K562 (cell line): ENCODE data around the gene HMGCL. TPM values are rescaled to one million over a fixed set of nuclear protein-coding genes. Genes with fewer than 3 reads are reported as not detected.
A peak's percentile ranks its signal among the peaks of the same experiment; 100 is the strongest.

ENCODE experiments used
- CC2D1A ChIP-seq: fragments of 450-650 bp; IDR thresholded peaks from 2 replicates; pipeline ENCODE4 v1.6.1; 2017; ENCODE audit warnings: mild to moderate bottlenecking
- ELF2 ChIP-seq: fragments of 250-450 bp; sonication (Bioruptor Pico); IDR thresholded peaks from 2 replicates; pipeline ENCODE4 v1.5.0; 2021; ENCODE audit warnings: mild to moderate bottlenecking
- MCM2 ChIP-seq: fragments of 450-650 bp; IDR thresholded peaks from 2 replicates; pipeline ENCODE4 v1.6.1; 2017; ENCODE audit warnings: low read depth, mild to moderate bottlenecking
- MEF2A ChIP-seq: IDR thresholded peaks from 2 replicates; pipeline ENCODE4 v1.6.1; 2011; ENCODE audit warnings: low read depth, mild to moderate bottlenecking, low read length, moderate library complexity; ENCODE audit not compliant: control insufficient read depth
- MYNN ChIP-seq, 2 experiments: sonication (generic); formaldehyde crosslinking in 1 of 2; IDR thresholded peaks; 2 replicates each; pipeline versions ENCODE4 v1.5.0 to v1.6.1; 2016 to 2020; ENCODE audit warnings: antibody characterized with exemption in 1 of 2, missing genetic modification reagents in 1 of 2
- POLR3G ChIP-seq: IDR thresholded peaks from 2 replicates; pipeline ENCODE4 v1.6.1; 2011; ENCODE audit not compliant: insufficient read length, insufficient replicate concordance; ENCODE audit errors: extremely low read depth
- RB1 ChIP-seq: fragments of 450-650 bp; IDR thresholded peaks from 2 replicates; pipeline ENCODE4 v1.6.1; 2017; ENCODE audit warnings: low read depth, mild to moderate bottlenecking
- ZFP30 ChIP-seq: fragments of 250-450 bp; sonication (Bioruptor Pico); IDR thresholded peaks from 2 replicates; pipeline ENCODE4 v1.8.0; 2022; ENCODE audit warnings: moderate library complexity, mild to moderate bottlenecking, inconsistent platforms, borderline replicate concordance
- ZNF561 ChIP-seq: fragments of 450-650 bp; formaldehyde crosslinking; conservative IDR thresholded peaks from 2 replicates; pipeline ENCODE4 v1.4.0; 2020; ENCODE audit warnings: mild to moderate bottlenecking, moderate library complexity
- polyA plus RNA-seq, 8 experiments: library from polyadenylated mRNA; depleted of rRNA in 4 of 8; stranded (reverse) in 5 of 8; unstranded in 3 of 8; fragments of >200 nt; fragmentation: Nextera tagmentation in 2 of 8; fragmentation: Illumina TruSeq in 1 of 8; extraction: Ambion mirVana in 2 of 8; extraction: Trizol in 1 of 8; gene quantifications; 2 replicates each; pipeline versions ENCODE4 v1.2.1 to v1.2.3, GENCODE V29; 2011 to 2014; ENCODE audit warnings: inconsistent platforms in 1 of 8, missing spikeins in 1 of 8
- total RNA-seq, 7 experiments: library from RNA; depleted of rRNA in 6 of 7; stranded (reverse); fragments of >200 nt in 6 of 7; fragmentation: Illumina TruSeq in 2 of 7; extraction: Trizol in 2 of 7; gene quantifications; 2 replicates each; pipeline versions ENCODE4 v1.2.1 to v1.2.3, GENCODE V29; 2011 to 2021; ENCODE audit warnings: low replicate concordance in 1 of 7
- TF ChIP-seq, protein P1 (sequence below): fragments of 450-650 bp; IDR thresholded peaks from 2 replicates; pipeline ENCODE4 v1.6.1; 2017; ENCODE audit warnings: antibody characterized with exemption
- TF ChIP-seq, protein P2 (sequence below): sonication (generic); formaldehyde crosslinking; IDR thresholded peaks from 2 replicates; pipeline ENCODE4 v1.8.0; 2022; ENCODE audit warnings: mild to moderate bottlenecking, missing genetic modification reagents
- TF ChIP-seq, protein P3 (sequence below): fragments of 250-450 bp; sonication (Bioruptor Pico); IDR thresholded peaks from 2 replicates; pipeline ENCODE4 v1.5.0; 2020; ENCODE audit warnings: mild to moderate bottlenecking
- TF ChIP-seq, protein P4 (sequence below): fragments of 250-450 bp; sonication (Bioruptor Pico); IDR thresholded peaks from 2 replicates; pipeline ENCODE4 v1.8.0; 2022; ENCODE audit warnings: moderate library complexity, mild to moderate bottlenecking, inconsistent platforms

HMGCL gene
- total and polyA plus RNA-seq, 9 of the 15 experiments (the other 6 are each of a cell fraction or from before 2014, with no cell fraction given) = 18.0 to 82.2 (median 24.2) TPM

DNA sequence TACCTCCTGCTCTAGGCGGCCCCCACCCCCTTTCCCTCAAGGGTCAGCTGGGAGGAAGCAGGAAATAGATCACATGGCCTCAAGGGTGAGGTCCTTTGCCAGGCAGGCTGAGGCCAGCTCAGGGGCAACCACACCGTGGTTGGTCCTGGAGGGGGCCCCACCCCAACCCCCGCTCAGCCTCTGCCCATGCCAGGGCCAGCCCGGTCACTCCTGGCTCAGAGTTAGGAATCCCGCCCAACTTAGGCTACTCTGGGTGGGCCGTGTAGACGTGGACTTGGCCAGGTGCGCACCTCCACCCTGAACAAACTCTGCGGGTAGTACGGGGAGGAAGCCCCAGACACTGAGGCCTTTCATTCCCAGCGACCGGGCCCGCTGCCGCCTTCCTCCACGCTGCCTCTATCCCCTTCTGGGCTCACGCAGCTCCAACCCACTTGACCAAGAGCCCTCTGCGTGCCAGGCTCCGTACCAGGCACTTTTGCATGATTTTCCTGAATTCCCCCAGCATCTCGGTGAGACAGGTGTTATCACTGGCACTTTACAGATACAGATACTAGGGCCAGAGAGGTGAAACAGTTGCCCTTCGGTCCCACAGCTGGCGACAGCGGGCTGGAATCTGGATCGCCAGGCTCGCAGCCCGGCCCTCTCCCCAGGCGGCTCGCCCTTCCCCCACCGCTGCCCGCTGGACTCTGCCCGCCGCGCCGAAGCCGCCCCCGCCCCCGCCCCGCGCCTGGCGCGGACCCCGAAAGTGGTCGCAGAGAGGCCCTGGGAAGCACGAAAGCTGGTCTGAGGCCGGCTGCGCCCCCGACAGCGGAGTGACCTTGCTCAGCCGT is 25.4 kb downstream of the HMGCL start (continued):
- TF ChIP-seq, protein P1, sequence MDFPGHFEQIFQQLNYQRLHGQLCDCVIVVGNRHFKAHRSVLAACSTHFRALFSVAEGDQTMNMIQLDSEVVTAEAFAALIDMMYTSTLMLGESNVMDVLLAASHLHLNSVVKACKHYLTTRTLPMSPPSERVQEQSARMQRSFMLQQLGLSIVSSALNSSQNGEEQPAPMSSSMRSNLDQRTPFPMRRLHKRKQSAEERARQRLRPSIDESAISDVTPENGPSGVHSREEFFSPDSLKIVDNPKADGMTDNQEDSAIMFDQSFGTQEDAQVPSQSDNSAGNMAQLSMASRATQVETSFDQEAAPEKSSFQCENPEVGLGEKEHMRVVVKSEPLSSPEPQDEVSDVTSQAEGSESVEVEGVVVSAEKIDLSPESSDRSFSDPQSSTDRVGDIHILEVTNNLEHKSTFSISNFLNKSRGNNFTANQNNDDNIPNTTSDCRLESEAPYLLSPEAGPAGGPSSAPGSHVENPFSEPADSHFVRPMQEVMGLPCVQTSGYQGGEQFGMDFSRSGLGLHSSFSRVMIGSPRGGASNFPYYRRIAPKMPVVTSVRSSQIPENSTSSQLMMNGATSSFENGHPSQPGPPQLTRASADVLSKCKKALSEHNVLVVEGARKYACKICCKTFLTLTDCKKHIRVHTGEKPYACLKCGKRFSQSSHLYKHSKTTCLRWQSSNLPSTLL = no peak
- TF ChIP-seq, protein P2, sequence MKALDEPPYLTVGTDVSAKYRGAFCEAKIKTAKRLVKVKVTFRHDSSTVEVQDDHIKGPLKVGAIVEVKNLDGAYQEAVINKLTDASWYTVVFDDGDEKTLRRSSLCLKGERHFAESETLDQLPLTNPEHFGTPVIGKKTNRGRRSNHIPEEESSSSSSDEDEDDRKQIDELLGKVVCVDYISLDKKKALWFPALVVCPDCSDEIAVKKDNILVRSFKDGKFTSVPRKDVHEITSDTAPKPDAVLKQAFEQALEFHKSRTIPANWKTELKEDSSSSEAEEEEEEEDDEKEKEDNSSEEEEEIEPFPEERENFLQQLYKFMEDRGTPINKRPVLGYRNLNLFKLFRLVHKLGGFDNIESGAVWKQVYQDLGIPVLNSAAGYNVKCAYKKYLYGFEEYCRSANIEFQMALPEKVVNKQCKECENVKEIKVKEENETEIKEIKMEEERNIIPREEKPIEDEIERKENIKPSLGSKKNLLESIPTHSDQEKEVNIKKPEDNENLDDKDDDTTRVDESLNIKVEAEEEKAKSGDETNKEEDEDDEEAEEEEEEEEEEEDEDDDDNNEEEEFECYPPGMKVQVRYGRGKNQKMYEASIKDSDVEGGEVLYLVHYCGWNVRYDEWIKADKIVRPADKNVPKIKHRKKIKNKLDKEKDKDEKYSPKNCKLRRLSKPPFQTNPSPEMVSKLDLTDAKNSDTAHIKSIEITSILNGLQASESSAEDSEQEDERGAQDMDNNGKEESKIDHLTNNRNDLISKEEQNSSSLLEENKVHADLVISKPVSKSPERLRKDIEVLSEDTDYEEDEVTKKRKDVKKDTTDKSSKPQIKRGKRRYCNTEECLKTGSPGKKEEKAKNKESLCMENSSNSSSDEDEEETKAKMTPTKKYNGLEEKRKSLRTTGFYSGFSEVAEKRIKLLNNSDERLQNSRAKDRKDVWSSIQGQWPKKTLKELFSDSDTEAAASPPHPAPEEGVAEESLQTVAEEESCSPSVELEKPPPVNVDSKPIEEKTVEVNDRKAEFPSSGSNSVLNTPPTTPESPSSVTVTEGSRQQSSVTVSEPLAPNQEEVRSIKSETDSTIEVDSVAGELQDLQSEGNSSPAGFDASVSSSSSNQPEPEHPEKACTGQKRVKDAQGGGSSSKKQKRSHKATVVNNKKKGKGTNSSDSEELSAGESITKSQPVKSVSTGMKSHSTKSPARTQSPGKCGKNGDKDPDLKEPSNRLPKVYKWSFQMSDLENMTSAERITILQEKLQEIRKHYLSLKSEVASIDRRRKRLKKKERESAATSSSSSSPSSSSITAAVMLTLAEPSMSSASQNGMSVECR = peak; percentile 61
- no peak for TF ChIP-seq MCM2
- TF ChIP-seq, protein P3, sequence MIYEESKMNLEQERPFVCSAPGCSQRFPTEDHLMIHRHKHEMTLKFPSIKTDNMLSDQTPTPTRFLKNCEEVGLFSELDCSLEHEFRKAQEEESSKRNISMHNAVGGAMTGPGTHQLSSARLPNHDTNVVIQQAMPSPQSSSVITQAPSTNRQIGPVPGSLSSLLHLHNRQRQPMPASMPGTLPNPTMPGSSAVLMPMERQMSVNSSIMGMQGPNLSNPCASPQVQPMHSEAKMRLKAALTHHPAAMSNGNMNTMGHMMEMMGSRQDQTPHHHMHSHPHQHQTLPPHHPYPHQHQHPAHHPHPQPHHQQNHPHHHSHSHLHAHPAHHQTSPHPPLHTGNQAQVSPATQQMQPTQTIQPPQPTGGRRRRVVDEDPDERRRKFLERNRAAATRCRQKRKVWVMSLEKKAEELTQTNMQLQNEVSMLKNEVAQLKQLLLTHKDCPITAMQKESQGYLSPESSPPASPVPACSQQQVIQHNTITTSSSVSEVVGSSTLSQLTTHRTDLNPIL (CRISPR knock-in tag) = no peak
- no peak for TF ChIP-seq MEF2A
- TF ChIP-seq ZNF561 (CRISPR knock-in tag) = peak; percentile 68; the same call in 1 of the 2 replicates
- TF ChIP-seq ELF2 (CRISPR knock-in tag) = no peak
- no peak for TF ChIP-seq ZFP30 (CRISPR knock-in tag)
- TF ChIP-seq POLR3G = no peak
- TF ChIP-seq RB1 = no peak
- TF ChIP-seq, protein P4, sequence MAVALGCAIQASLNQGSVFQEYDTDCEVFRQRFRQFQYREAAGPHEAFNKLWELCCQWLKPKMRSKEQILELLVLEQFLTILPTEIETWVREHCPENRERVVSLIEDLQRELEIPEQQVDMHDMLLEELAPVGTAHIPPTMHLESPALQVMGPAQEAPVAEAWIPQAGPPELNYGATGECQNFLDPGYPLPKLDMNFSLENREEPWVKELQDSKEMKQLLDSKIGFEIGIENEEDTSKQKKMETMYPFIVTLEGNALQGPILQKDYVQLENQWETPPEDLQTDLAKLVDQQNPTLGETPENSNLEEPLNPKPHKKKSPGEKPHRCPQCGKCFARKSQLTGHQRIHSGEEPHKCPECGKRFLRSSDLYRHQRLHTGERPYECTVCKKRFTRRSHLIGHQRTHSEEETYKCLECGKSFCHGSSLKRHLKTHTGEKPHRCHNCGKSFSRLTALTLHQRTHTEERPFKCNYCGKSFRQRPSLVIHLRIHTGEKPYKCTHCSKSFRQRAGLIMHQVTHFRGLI (CRISPR knock-in tag) = no peak
- no peak for TF ChIP-seq CC2D1A
- TF ChIP-seq MYNN (IDR thresholded peaks at IDR 0.05) = peak; percentile 81; the same call in 1 of the 2 replicates
- no peak for TF ChIP-seq MYNN (CRISPR knock-in tag; IDR thresholded peaks at IDR 0.05)
